IMR-90 (cell line): ENCODE data around the gene RPL14. TPM values are rescaled to one million over a fixed set of nuclear protein-coding genes. Genes with fewer than 3 reads are reported as not detected.

ENCODE experiments used
- ATAC-seq: fragments of 200-7000 bp; cut with Tn5 transposase; 2 replicates; pipeline ENCODE4 v1.9.1; 2020; ENCODE audit warnings: low read depth, mild to moderate bottlenecking, moderate library complexity
- BruUV-seq: library from RNA; stranded (reverse); fragments of 400-500 nt; replicated peaks from 2 replicates; lab custom pipeline; 2021; lab: Mats Ljungman, UMichigan
- CTCF ChIA-PET: fragments of 300-600 bp; formaldehyde crosslinking; extraction: SDS; loops from one replicate; lab custom pipeline; 2021; ENCODE audit warnings: antibody characterized with exemption; lab: Yijun Ruan, JAX
- POLR2A ChIA-PET: fragments of 300-600 bp; sonication (Branson Sonifier 250); formaldehyde crosslinking; loops from one replicate; lab custom pipeline; 2022; ENCODE audit warnings: antibody characterized with exemption; ENCODE audit not compliant: unreplicated experiment; lab: Charles Lee
- DNase-seq: peaks from one replicate; pipeline ENCODE4 v3.0.0; 2013
- H2AFZ ChIP-seq: replicated peaks from 2 replicates; pipeline ENCODE3; 2013; ENCODE audit warnings: low read length, mild to moderate bottlenecking; ENCODE audit not compliant: poor library complexity
- H2AK5ac ChIP-seq: 2 replicates; pipeline ENCODE4 v1.6.1; 2013; ENCODE audit warnings: low read depth, low read length, inconsistent platforms
- H2AK9ac ChIP-seq: replicated peaks from 2 replicates; pipeline ENCODE3; 2013; ENCODE audit warnings: mild to moderate bottlenecking, low read depth, low read length, moderate library complexity; ENCODE audit not compliant: poor library complexity
- H2BK120ac ChIP-seq: 2 replicates; pipeline ENCODE4 v1.6.1; 2013; ENCODE audit warnings: low read depth, low read length, inconsistent platforms
- H2BK15ac ChIP-seq: 3 replicates; pipeline ENCODE4 v1.6.1; 2013; ENCODE audit warnings: low read depth, low read length, inconsistent platforms
- H2BK20ac ChIP-seq: 2 replicates; pipeline ENCODE4 v1.6.1; 2013; ENCODE audit warnings: low read depth, mild to moderate bottlenecking, inconsistent platforms, low read length, moderate library complexity
- H2BK5ac ChIP-seq: 2 replicates; pipeline ENCODE4 v1.6.1; 2013; ENCODE audit warnings: mild to moderate bottlenecking, low read depth, low read length, inconsistent platforms; ENCODE audit not compliant: poor library complexity, severe bottlenecking
- H3K14ac ChIP-seq: replicated peaks from 2 replicates; pipeline ENCODE4 v1.6.1; 2013; ENCODE audit warnings: low read depth, low read length, inconsistent platforms
- H3K18ac ChIP-seq: 2 replicates; pipeline ENCODE4 v1.6.1; 2013; ENCODE audit warnings: low read depth, low read length, control low read depth
- H3K23ac ChIP-seq: 2 replicates; pipeline ENCODE4 v1.6.1; 2013; ENCODE audit warnings: low read depth, low read length, inconsistent platforms
- H3K27ac ChIP-seq: 2 replicates; pipeline ENCODE4 v1.5.1; 2013; ENCODE audit warnings: mild to moderate bottlenecking, control low read depth, low read length; ENCODE audit not compliant: insufficient read depth
- H3K27me3 ChIP-seq: 2 replicates; pipeline ENCODE4 v1.6.1; 2013; ENCODE audit warnings: low read length; ENCODE audit not compliant: control insufficient read depth, insufficient read depth
- H3K36me3 ChIP-seq: 2 replicates; pipeline ENCODE4 v1.6.1; 2013; ENCODE audit warnings: low read length, mixed read lengths; ENCODE audit not compliant: control insufficient read depth, insufficient read depth
- H3K4ac ChIP-seq: 2 replicates; pipeline ENCODE4 v1.6.1; 2013; ENCODE audit warnings: low read depth, low read length, inconsistent platforms
- H3K4me1 ChIP-seq: 2 replicates; pipeline ENCODE4 v1.6.1; 2013; ENCODE audit warnings: low read length, mixed read lengths; ENCODE audit not compliant: control insufficient read depth, insufficient read depth
- H3K4me2 ChIP-seq: 2 replicates; pipeline ENCODE4 v1.6.1; 2013; ENCODE audit warnings: low read depth, mild to moderate bottlenecking, control low read depth, low read length, moderate library complexity
- H3K4me3 ChIP-seq: 2 replicates; pipeline ENCODE4 v1.5.1; 2013; ENCODE audit warnings: low read depth, mild to moderate bottlenecking, control low read depth, low read length, moderate library complexity; ENCODE audit not compliant: insufficient read depth
- H3K56ac ChIP-seq: 2 replicates; pipeline ENCODE4 v1.6.1; 2013; ENCODE audit warnings: low read length, inconsistent platforms; ENCODE audit not compliant: insufficient read depth; ENCODE audit errors: extremely low read depth
- H3K79me1 ChIP-seq, 2 experiments: 2 replicates each; pipeline ENCODE4 v1.6.1; 2013; ENCODE audit warnings: low read length in 2 of 2, inconsistent platforms in 1 of 2, low read depth in 1 of 2
- H3K9ac ChIP-seq: 2 replicates; pipeline ENCODE4 v1.6.1; 2013; ENCODE audit warnings: low read depth, low read length, control low read depth
- H3K9me1 ChIP-seq: 2 replicates; pipeline ENCODE4 v1.6.1; 2013; ENCODE audit warnings: low read length, inconsistent platforms; ENCODE audit not compliant: insufficient read depth
- H3K9me3 ChIP-seq: 2 replicates; pipeline ENCODE4 v1.6.1; 2013; ENCODE audit warnings: low read length; ENCODE audit not compliant: control insufficient read depth, insufficient read depth
- H4K20me1 ChIP-seq: 2 replicates; pipeline ENCODE4 v1.6.1; 2013; ENCODE audit warnings: low read length, inconsistent platforms; ENCODE audit not compliant: insufficient read depth
- H4K5ac ChIP-seq: 2 replicates; pipeline ENCODE4 v1.6.1; 2013; ENCODE audit warnings: mild to moderate bottlenecking, low read depth, low read length, control low read depth
- H4K8ac ChIP-seq, 2 experiments: 2 replicates each; pipeline ENCODE4 v1.6.1; 2013; ENCODE audit warnings: low read depth in 2 of 2, low read length in 2 of 2, control low read depth in 1 of 2, inconsistent platforms in 1 of 2
- H4K91ac ChIP-seq: 2 replicates; pipeline ENCODE4 v1.6.1; 2013; ENCODE audit warnings: low read depth, low read length, inconsistent platforms; ENCODE audit not compliant: insufficient read depth
- BHLHE40 ChIP-seq: fragments of 150-350 bp; IDR thresholded peaks from 2 replicates; pipeline ENCODE4 v1.6.1; 2016; ENCODE audit warnings: mild to moderate bottlenecking, low read depth, low read length
- CEBPB ChIP-seq: IDR thresholded peaks from 2 replicates; pipeline ENCODE4 v1.6.1; 2012; ENCODE audit warnings: low read depth, low read length, improper control_type of control experiment
- CHD1 ChIP-seq: IDR thresholded peaks from 2 replicates; pipeline ENCODE4 v1.6.1; 2012; ENCODE audit warnings: low read depth, low read length, improper control_type of control experiment
- FOS ChIP-seq: fragments of 150-350 bp; IDR thresholded peaks from 2 replicates; pipeline ENCODE4 v1.6.1; 2016; ENCODE audit warnings: low read depth, low read length
- MAFK ChIP-seq: IDR thresholded peaks from 2 replicates; pipeline ENCODE4 v1.6.1; 2012; ENCODE audit warnings: low read depth, low read length, improper control_type of control experiment
- MAZ ChIP-seq: IDR thresholded peaks from 2 replicates; pipeline ENCODE4 v1.6.1; 2012; ENCODE audit warnings: low read depth, mild to moderate bottlenecking, low read length, improper control_type of control experiment, moderate library complexity, borderline replicate concordance
- MXI1 ChIP-seq: IDR thresholded peaks from 2 replicates; pipeline ENCODE4 v1.6.1; 2012; ENCODE audit warnings: low read depth, mild to moderate bottlenecking, low read length, moderate library complexity, borderline replicate concordance
- NFE2L2 ChIP-seq: fragments of 150-350 bp; IDR thresholded peaks from 2 replicates; pipeline ENCODE4 v1.6.1; 2016; ENCODE audit warnings: low read depth, mild to moderate bottlenecking, low read length
- POLR2A ChIP-seq: IDR thresholded peaks from 2 replicates; pipeline ENCODE4 v1.6.1; 2012; ENCODE audit warnings: mild to moderate bottlenecking, low read depth, low read length
- RAD21 ChIP-seq: IDR thresholded peaks from 2 replicates; pipeline ENCODE4 v1.6.1; 2012; ENCODE audit warnings: low read length, improper control_type of control experiment
- SMC3 ChIP-seq: fragments of 150-350 bp; IDR thresholded peaks from 2 replicates; pipeline ENCODE4 v1.6.1; 2016; ENCODE audit warnings: low read depth, mild to moderate bottlenecking, antibody characterized with exemption, low read length, moderate library complexity
- WGBS, 2 experiments: methylation state at CpG; one replicate each; pipeline versions ENCODE4 v1.1.5 to v1.1.7; 2013; ENCODE audit warnings: missing lambda C conversion rate in 2 of 2; ENCODE audit not compliant: insufficient read length in 1 of 2; ENCODE audit errors: extremely low coverage in 2 of 2; 5-methylcytosine and 5-hydroxymethylcytosine counted together
- dilution Hi-C: fragments of 300-500 bp; cut with HindIII; formaldehyde crosslinking; loops from one replicate; pipeline ENCODE4 v1.14.3; 2018; ENCODE audit warnings: low sequenced_read_pairs; ENCODE audit not compliant: unreplicated experiment
- in situ Hi-C: fragments of 300-500 bp; cut with MboI; formaldehyde crosslinking; loops from 3 replicates; pipeline ENCODE4 v1.14.3; 2019; ENCODE audit warnings: low sequenced_read_pairs, inconsistent platforms, mixed read lengths
- intact Hi-C: fragments of 100-400 bp; cut with micrococcal nuclease; formaldehyde crosslinking; loops from 2 replicates; pipeline ENCODE4 v1.10.0; 2022
- polyA plus RNA-seq, 3 experiments: library from polyadenylated mRNA; depleted of rRNA; stranded (reverse); fragments of >200 nt; gene quantifications; 2 replicates each; pipeline ENCODE4 v1.2.3, GENCODE V29; 2012; ENCODE audit warnings: low replicate concordance in 1 of 3
- total RNA-seq: library from RNA; depleted of rRNA; stranded (reverse); fragments of >200 nt; gene quantifications from 2 replicates; pipeline ENCODE4 v1.2.3, GENCODE V29; 2012
- TF ChIP-seq, protein P1 (sequence below): conservative IDR thresholded peaks from 2 replicates; pipeline ENCODE4 v1.5.1; 2012; ENCODE audit warnings: mild to moderate bottlenecking, low read depth, low read length, improper control_type of control experiment
- TF ChIP-seq, protein P2 (sequence below): fragments of 150-350 bp; IDR thresholded peaks from 2 replicates; pipeline ENCODE4 v1.6.1; 2016; ENCODE audit warnings: low read depth, mild to moderate bottlenecking, low read length, moderate library complexity, borderline replicate concordance

Gene RPL14
- total and polyA plus RNA-seq, 2 of the 4 experiments (the other 2 are of a cell fraction): 142 to 492 TPM

DNA sequence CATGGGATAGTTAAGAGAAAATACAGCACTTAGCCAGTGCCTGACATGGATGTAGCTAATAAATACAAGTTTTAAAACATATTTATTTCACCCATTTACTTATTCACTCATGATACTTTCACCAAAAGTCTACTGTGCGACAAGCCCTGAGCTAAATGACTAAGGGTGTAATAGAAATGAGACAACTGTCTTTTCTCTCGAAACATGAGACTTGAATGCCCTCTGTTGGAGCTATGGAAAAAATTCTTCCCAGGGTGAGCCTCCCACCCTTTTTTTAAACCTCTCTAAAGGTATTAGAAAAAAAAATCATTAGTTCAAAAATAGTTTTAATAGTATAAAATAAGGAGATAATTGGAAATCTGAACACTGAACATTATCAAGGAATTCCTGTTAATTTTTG, 24.3 kb upstream of the RPL14 start:
- intact Hi-C loops (no loop called here), in situ Hi-C loops (no loop called here)

More for the DNA sequence above, 24.3 kb upstream of the RPL14 start:
- Histone ChIP-seq H3K27me3 (no peaks in the 10 kb centered on the region), H2BK20ac (no peak overlapping the region), H2BK120ac (no peak overlapping the region), H4K8ac (no peak overlapping the region), H2AK9ac (no peak overlapping the region), H3K4me1 (no peaks in the 10 kb centered on the region), H3K4me2 (no peak overlapping the region), H3K56ac (no peak overlapping the region), H3K23ac (no peak overlapping the region), H4K91ac (no peak overlapping the region), H4K5ac (no peak overlapping the region), H2BK5ac (no peak overlapping the region), H3K9me1 (no peaks in the 10 kb centered on the region), H3K14ac (no peak overlapping the region), H3K36me3 (no peaks in the 10 kb centered on the region), H3K4me3 (no peak overlapping the region), H3K27ac (no peak overlapping the region), H3K18ac (no peak overlapping the region), H3K4ac (no peak overlapping the region), H2AFZ (no peak overlapping the region), H3K9ac (no peak overlapping the region), H2BK15ac (no peak overlapping the region), H3K79me1 (no peaks in the 10 kb centered on the region), H4K20me1 (no peaks in the 10 kb centered on the region), H3K9me3 (no peaks in the 10 kb centered on the region), H2AK5ac (no peak overlapping the region)
- CTCF ChIA-PET: no interaction called here
- POLR2A ChIA-PET: no interaction called here
- no peak for ATAC-seq
- no CpG with 5 or more reads among the region's 2 CpGs for WGBS, 2 experiments
- no peak for DNase-seq
- TF ChIP-seq BHLHE40 (no peak), CEBPB (no peak), RAD21 (no peak), CHD1 (no peak), NFE2L2 (no peak), POLR2A (no peak), MXI1 (no peak), FOS (no peak), MAFK (no peak), SMC3 (no peak), MAZ (no peak)
- TF ChIP-seq, protein P1, sequence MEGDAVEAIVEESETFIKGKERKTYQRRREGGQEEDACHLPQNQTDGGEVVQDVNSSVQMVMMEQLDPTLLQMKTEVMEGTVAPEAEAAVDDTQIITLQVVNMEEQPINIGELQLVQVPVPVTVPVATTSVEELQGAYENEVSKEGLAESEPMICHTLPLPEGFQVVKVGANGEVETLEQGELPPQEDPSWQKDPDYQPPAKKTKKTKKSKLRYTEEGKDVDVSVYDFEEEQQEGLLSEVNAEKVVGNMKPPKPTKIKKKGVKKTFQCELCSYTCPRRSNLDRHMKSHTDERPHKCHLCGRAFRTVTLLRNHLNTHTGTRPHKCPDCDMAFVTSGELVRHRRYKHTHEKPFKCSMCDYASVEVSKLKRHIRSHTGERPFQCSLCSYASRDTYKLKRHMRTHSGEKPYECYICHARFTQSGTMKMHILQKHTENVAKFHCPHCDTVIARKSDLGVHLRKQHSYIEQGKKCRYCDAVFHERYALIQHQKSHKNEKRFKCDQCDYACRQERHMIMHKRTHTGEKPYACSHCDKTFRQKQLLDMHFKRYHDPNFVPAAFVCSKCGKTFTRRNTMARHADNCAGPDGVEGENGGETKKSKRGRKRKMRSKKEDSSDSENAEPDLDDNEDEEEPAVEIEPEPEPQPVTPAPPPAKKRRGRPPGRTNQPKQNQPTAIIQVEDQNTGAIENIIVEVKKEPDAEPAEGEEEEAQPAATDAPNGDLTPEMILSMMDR: no peak
- TF ChIP-seq, protein P2, sequence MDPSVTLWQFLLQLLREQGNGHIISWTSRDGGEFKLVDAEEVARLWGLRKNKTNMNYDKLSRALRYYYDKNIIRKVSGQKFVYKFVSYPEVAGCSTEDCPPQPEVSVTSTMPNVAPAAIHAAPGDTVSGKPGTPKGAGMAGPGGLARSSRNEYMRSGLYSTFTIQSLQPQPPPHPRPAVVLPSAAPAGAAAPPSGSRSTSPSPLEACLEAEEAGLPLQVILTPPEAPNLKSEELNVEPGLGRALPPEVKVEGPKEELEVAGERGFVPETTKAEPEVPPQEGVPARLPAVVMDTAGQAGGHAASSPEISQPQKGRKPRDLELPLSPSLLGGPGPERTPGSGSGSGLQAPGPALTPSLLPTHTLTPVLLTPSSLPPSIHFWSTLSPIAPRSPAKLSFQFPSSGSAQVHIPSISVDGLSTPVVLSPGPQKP: no peak
- BruUV-seq: no TSS peak
- dilution Hi-C loops: no loop called here
